Kidney (tissue), 14 donors: Measurements from ENCODE around the gene SLC24A1. TPM values are rescaled to one million over a fixed set of nuclear protein-coding genes. Genes with fewer than 3 reads are reported as not detected.

ENCODE experiments used
- DNase-seq, 5 donors: peaks; one replicate each; pipeline ENCODE4 v3.0.0-alpha.2; 2013 to 2020
- FAIRE-seq: peaks from 2 replicates; lab custom pipeline; 2012; peaks lifted over from hg19 to GRCh38; lab: Jason Lieb, UNC
- H3K27ac ChIP-seq, 2 donors: one replicate each; pipeline ENCODE4 v1.7.0; 2013; ENCODE audit warnings: low read depth in 2 of 2, low read length in 2 of 2, inconsistent platforms in 1 of 2
- H3K27me3 ChIP-seq: one replicate; pipeline ENCODE4 v1.7.1; 2013; ENCODE audit warnings: low read length, inconsistent platforms; ENCODE audit not compliant: control insufficient read depth, insufficient read depth
- H3K36me3 ChIP-seq, 3 donors: one replicate each; pipeline versions ENCODE4 v1.7.0 to v1.7.1; 2013; ENCODE audit warnings: low read length in 3 of 3, control low read depth in 1 of 3, inconsistent platforms in 1 of 3; ENCODE audit not compliant: insufficient read depth in 3 of 3, control insufficient read depth in 2 of 3
- H3K4me1 ChIP-seq, 3 donors: one replicate each; pipeline versions ENCODE4 v1.7.0 to v1.7.1; 2013; ENCODE audit warnings: low read length in 3 of 3, inconsistent platforms in 1 of 3, low read depth in 1 of 3; ENCODE audit not compliant: control insufficient read depth in 2 of 3, insufficient read depth in 2 of 3
- H3K4me3 ChIP-seq, 3 donors: one replicate each; pipeline versions ENCODE4 v1.7.0 to v1.8.1; 2013; ENCODE audit warnings: low read length in 3 of 3, control low read depth in 1 of 3, inconsistent platforms in 1 of 3
- H3K9ac ChIP-seq, 3 donors: one replicate each; pipeline versions ENCODE4 v1.7.0 to v1.7.1; 2013; ENCODE audit warnings: low read length in 3 of 3, control low read depth in 1 of 3, inconsistent platforms in 1 of 3
- H3K9me3 ChIP-seq, 3 donors: one replicate each; pipeline versions ENCODE4 v1.7.0 to v1.7.1; 2013; ENCODE audit warnings: low read length in 3 of 3, control low read depth in 1 of 3, inconsistent platforms in 1 of 3; ENCODE audit not compliant: control insufficient read depth in 2 of 3, insufficient read depth in 1 of 3
- intact Hi-C: fragments of 100-400 bp; cut with DNase I; formaldehyde crosslinking; loops from one replicate; pipeline ENCODE4 v1.11.1; 2022
- polyA plus RNA-seq: library from polyadenylated mRNA; stranded (reverse); fragments of 350-450 nt; fragmentation: Illumina TruSeq; extraction: RNeasy Lipid Tissue Mini Kit (QIAGEN cat#74804); gene quantifications from one replicate; pipeline ENCODE4 v1.2.3, GENCODE V29; 2014; ENCODE audit warnings: low read depth, low replicate concordance; ENCODE audit not compliant: insufficient read depth
- total RNA-seq: library from RNA; stranded (reverse); fragmentation: NEBNext Ultra II Directional; extraction: Animal tissue kit (Norgen Biotek cat#: 25700); gene quantifications from one replicate; pipeline ENCODE4 v1.2.1, GENCODE V29; 2021
- TF ChIP-seq, protein P1 (sequence below): IDR thresholded peaks from 3 replicates; pipeline ENCODE4 v1.5.1; 2012; ENCODE audit warnings: mild to moderate bottlenecking, moderate library complexity, borderline replicate concordance; ENCODE audit not compliant: insufficient read depth; ENCODE audit errors: extremely low read depth
- donor health status: control.
- donor health status: control.
- donor health status: control.
- donor health status: control.
- donor health status: control.
- donor health status: DM: yes; HTN: yes; CAD: no.
- donor health status: Normal renal cell carcinoma (clear cell type).

SLC24A1 gene
- total and polyA plus RNA-seq, 2 donors from 2014 or later = 4.9 to 18.9 TPM

- no peak for FAIRE-seq
- Histone ChIP-seq H3K36me3 (peaks cover 2 to 18% (median 11%) of the 10 kb centered on the region in 3 donors), H3K27me3 (no peaks in the 10 kb centered on the region), H3K9me3 (no peaks in the 10 kb centered on the region), H3K4me3 (no peak overlapping the region), H3K9ac (no peak overlapping the region), H3K27ac (no peak overlapping the region), H3K4me1 (no peaks in the 10 kb centered on the region)
- DNase-seq = no peak
- TF ChIP-seq, protein P1, sequence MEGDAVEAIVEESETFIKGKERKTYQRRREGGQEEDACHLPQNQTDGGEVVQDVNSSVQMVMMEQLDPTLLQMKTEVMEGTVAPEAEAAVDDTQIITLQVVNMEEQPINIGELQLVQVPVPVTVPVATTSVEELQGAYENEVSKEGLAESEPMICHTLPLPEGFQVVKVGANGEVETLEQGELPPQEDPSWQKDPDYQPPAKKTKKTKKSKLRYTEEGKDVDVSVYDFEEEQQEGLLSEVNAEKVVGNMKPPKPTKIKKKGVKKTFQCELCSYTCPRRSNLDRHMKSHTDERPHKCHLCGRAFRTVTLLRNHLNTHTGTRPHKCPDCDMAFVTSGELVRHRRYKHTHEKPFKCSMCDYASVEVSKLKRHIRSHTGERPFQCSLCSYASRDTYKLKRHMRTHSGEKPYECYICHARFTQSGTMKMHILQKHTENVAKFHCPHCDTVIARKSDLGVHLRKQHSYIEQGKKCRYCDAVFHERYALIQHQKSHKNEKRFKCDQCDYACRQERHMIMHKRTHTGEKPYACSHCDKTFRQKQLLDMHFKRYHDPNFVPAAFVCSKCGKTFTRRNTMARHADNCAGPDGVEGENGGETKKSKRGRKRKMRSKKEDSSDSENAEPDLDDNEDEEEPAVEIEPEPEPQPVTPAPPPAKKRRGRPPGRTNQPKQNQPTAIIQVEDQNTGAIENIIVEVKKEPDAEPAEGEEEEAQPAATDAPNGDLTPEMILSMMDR = no peak
- intact Hi-C loops = no loop called here
Measured at GRCh38 chr15:65623103-65623502, 1.4 kb downstream of the SLC24A1 start.

GRCh38 chr15:65626856-65627255, 5.1 kb downstream of the SLC24A1 start:
- Histone ChIP-seq H3K9me3 (no peaks in the 10 kb centered on the region), H3K9ac (no peak overlapping the region), H3K27me3 (no peaks in the 10 kb centered on the region), H3K27ac (no peak overlapping the region), H3K36me3 (peaks cover 2 to 18% (median 11%) of the 10 kb centered on the region in 3 donors), H3K4me1 (no peaks in the 10 kb centered on the region), H3K4me3 (no peak overlapping the region)
- TF ChIP-seq, protein P1 = no peak
- intact Hi-C loops = no loop called here
- FAIRE-seq = no peak
- DNase-seq = no peak

- H3K9me3 ChIP-seq = no peaks in the 10 kb centered on the region
- FAIRE-seq (no peak), DNase-seq (no peak)
- H3K4me1 ChIP-seq = no peaks in the 10 kb centered on the region
- TF ChIP-seq, protein P1 = no peak
- intact Hi-C loops = no loop called here
- no peak overlapping the region for H3K4me3 ChIP-seq
- H3K36me3 ChIP-seq = peaks cover 0 to 12% (median 10%) of the 10 kb centered on the region in 3 donors
- H3K27ac ChIP-seq = no peak overlapping the region
- no peak overlapping the region for H3K9ac ChIP-seq
- no peaks in the 10 kb centered on the region for H3K27me3 ChIP-seq
Measured at GRCh38 chr15:65629548-65629947, 7.8 kb downstream of the SLC24A1 start.

DNA sequence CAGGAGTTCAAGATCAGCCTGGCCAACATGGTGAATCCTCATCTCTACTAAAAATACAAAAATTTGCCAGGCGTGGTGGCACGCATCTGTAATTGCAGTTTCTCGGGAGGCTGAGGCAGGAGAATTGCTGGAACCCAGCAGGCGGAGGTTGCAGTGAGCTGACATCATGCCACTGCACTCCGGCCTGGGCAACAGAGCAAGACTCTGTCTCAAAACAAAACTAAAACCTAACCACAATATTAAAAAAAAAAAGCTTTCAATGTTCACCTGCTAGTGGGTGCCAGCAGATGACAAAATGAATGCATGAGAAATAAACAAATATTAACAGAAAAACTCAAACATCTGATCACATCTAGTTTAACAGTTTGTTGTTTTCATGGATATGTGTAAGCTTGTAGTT, 9.0 kb downstream of the SLC24A1 start:
- FAIRE-seq (no peak), DNase-seq (no peak)
- Histone ChIP-seq H3K27me3 (no peaks in the 10 kb centered on the region), H3K27ac (no peak overlapping the region), H3K36me3 (peaks cover 0 to 4% (median 2%) of the 10 kb centered on the region in 3 donors), H3K4me3 (no peak overlapping the region), H3K4me1 (no peaks in the 10 kb centered on the region), H3K9ac (no peak overlapping the region), H3K9me3 (no peaks in the 10 kb centered on the region)
- TF ChIP-seq, protein P1 = no peak
- intact Hi-C loops = no loop called here
